Left ventricle myocardium inferior (tissue), 1 donor: ENCODE data around the gene HRH2. TPM values are rescaled to one million over a fixed set of nuclear protein-coding genes. Genes with fewer than 3 reads are reported as not detected.
A peak's percentile ranks its signal among the peaks of the same experiment; 100 is the strongest.

Source experiments
- DNase-seq: peaks from one replicate; pipeline ENCODE4 v3.0.0-alpha.2; 2020
- H3K27ac ChIP-seq: fragments of 200-600 bp; replicated peaks from 2 replicates; pipeline ENCODE4 v1.8.0; 2021
- H3K27me3 ChIP-seq: fragments of 200-600 bp; 2 replicates; pipeline ENCODE4 v1.8.0; 2021; ENCODE audit warnings: low read depth
- H3K36me3 ChIP-seq: fragments of 200-600 bp; 2 replicates; pipeline ENCODE4 v1.8.0; 2021
- H3K4me1 ChIP-seq: fragments of 200-600 bp; 2 replicates; pipeline ENCODE4 v1.8.0; 2021
- H3K4me3 ChIP-seq: fragments of 200-600 bp; 2 replicates; pipeline ENCODE4 v1.8.0; 2021; ENCODE audit warnings: mild to moderate bottlenecking, moderate library complexity
- H3K9me3 ChIP-seq: fragments of 200-600 bp; replicated peaks from 2 replicates; pipeline ENCODE4 v1.8.0; 2021
- intact Hi-C: fragments of 100-400 bp; cut with micrococcal nuclease; formaldehyde crosslinking; loops from one replicate; pipeline ENCODE4 v1.11.0; 2022
- total RNA-seq: library from RNA; stranded (reverse); fragmentation: NEBNext Ultra II Directional; extraction: Animal tissue kit (Norgen Biotek cat#: 25700); gene quantifications from one replicate; pipeline ENCODE4 v1.2.1, GENCODE V29; 2021
- TF ChIP-seq, protein P1 (sequence below): fragments of 200-600 bp; IDR thresholded peaks from 2 replicates; pipeline ENCODE4 v1.8.0; 2021; ENCODE audit warnings: antibody characterized with exemption, mild to moderate bottlenecking, borderline replicate concordance
- donor health status: DM: no; HTN: yes; CAD: no; lungs with severe emphysema.

HRH2 gene
- total RNA-seq, 1 donor from 2014 or later = 47.7 TPM

DNA sequence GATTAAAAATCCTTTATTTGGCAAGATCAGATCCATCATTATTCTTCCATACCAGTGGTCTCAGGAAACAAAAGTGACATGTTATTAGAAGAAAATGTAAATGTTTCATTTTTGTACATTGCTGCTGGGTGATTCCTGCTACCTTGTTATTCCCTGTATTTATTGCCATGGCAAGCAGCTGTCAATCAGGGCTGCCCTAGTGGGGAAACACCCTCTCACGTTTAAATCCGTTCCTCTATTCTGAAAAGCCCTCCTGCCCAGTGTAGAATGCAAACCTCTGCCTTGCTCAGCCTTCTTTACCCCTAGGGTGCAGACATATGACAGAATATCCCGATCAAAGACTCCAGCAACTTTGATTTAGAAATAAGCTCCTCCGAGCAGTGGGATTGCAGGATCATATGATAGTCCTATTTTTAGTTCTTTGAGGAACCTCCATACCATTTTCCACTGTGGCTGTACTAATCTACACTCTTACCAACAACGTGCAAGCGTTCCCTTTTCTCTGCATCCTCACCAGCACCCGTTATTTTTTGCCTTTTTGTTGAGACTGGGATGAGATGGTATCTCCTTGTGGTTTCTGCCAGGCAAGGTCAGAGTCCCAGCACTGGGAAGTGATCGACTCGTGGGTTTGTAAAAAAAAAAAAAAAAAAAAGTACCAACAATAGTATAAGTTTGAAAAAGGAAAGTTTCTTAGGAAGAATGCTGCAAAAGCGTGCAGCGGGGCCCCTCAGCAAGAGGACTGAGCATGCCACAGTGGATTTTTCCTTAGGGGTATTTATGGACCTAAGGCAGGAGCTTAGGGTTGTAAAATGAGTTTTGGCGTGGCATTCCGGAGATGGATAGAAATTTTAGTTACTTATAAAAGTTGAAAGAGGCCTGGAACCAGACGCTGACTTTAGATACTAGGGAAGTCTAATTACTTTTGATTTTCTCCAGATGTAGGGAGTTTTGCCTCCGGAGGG is 66.7 kb downstream of the HRH2 start:
- no peaks in the 10 kb centered on the region for H3K9me3 ChIP-seq
- H3K4me1 ChIP-seq = peaks cover 5% of the 10 kb centered on the region
- H3K4me3 ChIP-seq = no peak overlapping the region
- TF ChIP-seq, protein P1, sequence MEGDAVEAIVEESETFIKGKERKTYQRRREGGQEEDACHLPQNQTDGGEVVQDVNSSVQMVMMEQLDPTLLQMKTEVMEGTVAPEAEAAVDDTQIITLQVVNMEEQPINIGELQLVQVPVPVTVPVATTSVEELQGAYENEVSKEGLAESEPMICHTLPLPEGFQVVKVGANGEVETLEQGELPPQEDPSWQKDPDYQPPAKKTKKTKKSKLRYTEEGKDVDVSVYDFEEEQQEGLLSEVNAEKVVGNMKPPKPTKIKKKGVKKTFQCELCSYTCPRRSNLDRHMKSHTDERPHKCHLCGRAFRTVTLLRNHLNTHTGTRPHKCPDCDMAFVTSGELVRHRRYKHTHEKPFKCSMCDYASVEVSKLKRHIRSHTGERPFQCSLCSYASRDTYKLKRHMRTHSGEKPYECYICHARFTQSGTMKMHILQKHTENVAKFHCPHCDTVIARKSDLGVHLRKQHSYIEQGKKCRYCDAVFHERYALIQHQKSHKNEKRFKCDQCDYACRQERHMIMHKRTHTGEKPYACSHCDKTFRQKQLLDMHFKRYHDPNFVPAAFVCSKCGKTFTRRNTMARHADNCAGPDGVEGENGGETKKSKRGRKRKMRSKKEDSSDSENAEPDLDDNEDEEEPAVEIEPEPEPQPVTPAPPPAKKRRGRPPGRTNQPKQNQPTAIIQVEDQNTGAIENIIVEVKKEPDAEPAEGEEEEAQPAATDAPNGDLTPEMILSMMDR = no peak
- intact Hi-C loops = no loop called here
- no peak overlapping the region for H3K27ac ChIP-seq
- H3K36me3 ChIP-seq = no peaks in the 10 kb centered on the region
- no peak for DNase-seq
- H3K27me3 ChIP-seq = peaks cover 25% of the 10 kb centered on the region

DNA sequence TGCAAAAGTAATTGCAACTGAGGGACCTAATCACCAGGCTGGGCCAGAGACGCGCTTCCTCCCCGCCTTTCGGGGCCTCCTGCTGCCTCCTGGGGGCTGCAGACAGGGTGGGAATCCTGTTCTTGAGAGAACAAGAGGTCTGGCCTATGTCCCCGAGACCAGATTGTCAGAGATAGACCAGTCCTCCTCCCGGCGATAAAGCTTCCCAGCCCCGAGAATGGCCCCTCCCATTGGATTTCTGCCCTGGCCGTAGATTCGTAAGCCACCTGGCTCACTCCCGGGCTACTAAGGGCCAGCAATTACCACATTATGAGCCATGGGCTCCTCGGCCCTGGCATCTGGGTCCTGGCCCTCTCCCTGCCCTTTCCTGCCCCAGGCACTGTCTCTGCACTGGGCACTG is 70.4 kb downstream of the HRH2 start:
- Histone ChIP-seq H3K27ac (no peak overlapping the region), H3K4me1 (peaks cover 7% of the 10 kb centered on the region), H3K4me3 (no peak overlapping the region), H3K36me3 (no peaks in the 10 kb centered on the region), H3K27me3 (peaks cover 60% of the 10 kb centered on the region), H3K9me3 (peaks cover 1% of the 10 kb centered on the region)
- no peak for DNase-seq
- TF ChIP-seq, protein P1 = no peak
- intact Hi-C loops = no loop called here

DNA sequence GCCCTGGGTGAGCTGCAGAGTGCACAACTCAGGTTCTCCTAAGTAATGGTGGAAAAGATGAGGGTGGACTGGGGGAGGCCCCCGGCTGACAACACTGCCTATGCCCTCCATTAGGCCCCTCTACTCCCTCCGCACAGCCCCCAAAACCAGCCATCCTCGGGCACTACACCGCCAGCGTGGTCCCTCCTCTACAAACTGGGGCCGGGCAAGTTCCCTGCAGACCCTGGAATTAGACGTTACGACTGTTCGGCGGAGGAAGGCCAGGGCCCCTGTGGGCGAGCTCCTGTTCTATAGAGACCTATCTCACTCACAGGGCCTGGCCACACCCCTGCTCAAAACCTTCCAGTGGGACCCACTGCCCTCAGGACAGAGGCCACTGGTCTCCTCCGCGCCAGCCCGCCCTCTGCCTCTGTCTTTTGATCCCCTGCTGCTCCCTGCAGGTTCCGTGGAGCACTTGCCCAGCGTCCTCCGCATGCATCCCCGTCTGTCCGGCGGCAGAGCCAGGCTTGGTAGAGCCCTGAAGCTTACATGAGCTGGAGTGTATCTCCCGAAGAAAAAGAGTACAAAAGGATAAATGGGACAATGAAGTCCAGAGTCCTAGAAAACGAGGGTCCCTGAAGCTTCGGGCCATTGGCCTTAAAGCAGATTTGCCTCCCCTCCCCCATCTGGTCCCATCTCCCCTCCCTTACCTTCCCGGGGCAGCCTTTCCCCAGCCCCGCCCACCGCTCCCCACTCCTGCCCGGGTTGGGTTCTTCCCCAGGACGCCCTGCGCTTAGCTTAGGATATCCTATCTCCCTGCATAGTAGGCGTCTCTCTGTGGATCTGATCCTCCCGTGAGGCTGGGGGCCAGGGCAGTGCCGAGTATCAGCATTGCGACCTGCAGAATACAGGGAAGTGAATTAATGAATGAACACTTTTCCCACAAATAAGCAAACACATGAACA is 71.3 kb downstream of the HRH2 start:
- intact Hi-C loops = no loop called here
- peak overlapping the region; percentile 30 for H3K4me3 ChIP-seq
- H3K4me1 ChIP-seq = peaks cover 7% of the 10 kb centered on the region
- H3K27ac ChIP-seq = no peak overlapping the region
- peaks cover 3% of the 10 kb centered on the region for H3K9me3 ChIP-seq
- no peak for DNase-seq
- TF ChIP-seq, protein P1 = no peak
- H3K36me3 ChIP-seq = no peaks in the 10 kb centered on the region
- H3K27me3 ChIP-seq = peaks cover 69% of the 10 kb centered on the region

DNA sequence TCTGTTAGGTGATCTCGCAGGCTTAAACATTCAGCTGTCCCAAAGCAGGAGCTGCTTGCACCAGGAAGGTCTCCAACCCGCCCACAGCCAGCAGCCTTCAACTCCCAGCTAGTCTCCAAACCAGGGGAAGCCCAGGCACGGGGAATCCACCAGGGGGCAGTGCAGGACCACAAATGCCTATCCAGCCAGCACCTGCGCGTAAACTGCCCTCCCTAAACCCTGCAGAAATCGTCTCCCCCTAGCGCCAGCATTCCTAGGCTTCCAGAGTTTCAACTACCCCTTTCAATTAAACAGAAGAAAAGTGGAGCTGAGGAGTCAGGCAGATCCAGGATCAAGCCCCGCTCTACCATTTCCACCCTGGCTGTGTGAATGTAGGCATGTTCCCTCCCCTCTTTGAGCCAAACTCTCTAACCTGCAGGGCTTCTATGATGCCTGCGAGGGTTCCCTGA is 72.0 kb downstream of the HRH2 start:
- Histone ChIP-seq H3K27me3 (peaks cover 75% of the 10 kb centered on the region), H3K4me3 (peak overlapping the region; percentile 30), H3K36me3 (no peaks in the 10 kb centered on the region), H3K9me3 (peaks cover 3% of the 10 kb centered on the region), H3K27ac (no peak overlapping the region), H3K4me1 (peaks cover 7% of the 10 kb centered on the region)
- intact Hi-C loops = no loop called here
- DNase-seq = peak; percentile 86
- TF ChIP-seq, protein P1 = peak; percentile 91

DNA sequence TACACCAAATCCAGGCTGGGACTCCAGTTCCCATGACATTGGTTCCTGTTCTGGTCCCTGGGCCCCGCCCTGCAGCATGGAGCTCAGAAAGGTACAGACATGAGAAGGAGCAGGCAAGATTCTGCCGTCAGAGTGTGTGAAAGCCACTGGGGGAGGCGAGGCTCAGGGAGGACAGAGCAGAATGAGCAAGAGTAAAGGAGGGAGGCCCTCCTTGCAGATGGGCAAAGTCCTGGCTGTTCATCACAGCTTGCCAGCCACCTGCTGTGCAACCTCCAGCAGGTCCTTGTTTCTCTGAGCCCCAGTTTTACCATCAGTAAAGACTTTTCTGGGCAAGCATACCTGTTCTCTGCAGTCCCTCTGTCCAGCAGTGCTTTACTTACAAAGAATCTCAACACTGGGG is 73.3 kb downstream of the HRH2 start:
- no peak for DNase-seq
- Histone ChIP-seq H3K27me3 (peaks cover 86% of the 10 kb centered on the region), H3K4me3 (no peak overlapping the region), H3K9me3 (peaks cover 3% of the 10 kb centered on the region), H3K4me1 (peaks cover 7% of the 10 kb centered on the region), H3K36me3 (no peaks in the 10 kb centered on the region), H3K27ac (no peak overlapping the region)
- TF ChIP-seq, protein P1 = no peak
- intact Hi-C loops = no loop called here
